ENCODE data around the gene CLEC2D.
"Not testable (repeated sequence)": the region's sequence is repeated elsewhere in the genome, so short reads cannot be mapped to it uniquely, and the experiment has no call there.

The CLEC2D gene

DNA sequence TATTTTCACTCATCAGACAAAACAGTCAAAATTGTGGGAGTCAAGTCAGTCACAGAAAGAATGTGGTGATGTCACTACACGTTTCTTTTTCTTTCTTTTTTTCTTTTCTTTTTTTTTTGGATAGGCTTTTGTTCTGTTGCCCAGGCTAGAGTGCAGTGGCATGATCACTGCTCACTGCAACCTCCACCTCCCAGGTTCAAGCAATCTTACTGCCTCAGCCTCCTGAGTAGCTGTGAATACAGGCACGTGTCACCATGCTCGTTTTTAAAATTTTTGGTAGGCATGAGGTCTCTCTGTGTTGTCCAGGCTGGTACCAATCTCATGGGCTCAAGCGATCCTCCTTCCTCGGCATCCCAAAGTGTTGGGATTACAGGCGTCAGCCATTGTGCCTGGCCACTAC, 61.1 kb downstream of the CLEC2D start:
- in situ Hi-C loops (cut with HindIII; ENCODE audit: low pct_unique_long_range_greater_than_20kb, low sequenced_read_pairs), result no loop called here
- TF ChIP-seq JUND (IDR thresholded peaks at IDR 0.05; ENCODE audit: low read depth), result no peak

DNA sequence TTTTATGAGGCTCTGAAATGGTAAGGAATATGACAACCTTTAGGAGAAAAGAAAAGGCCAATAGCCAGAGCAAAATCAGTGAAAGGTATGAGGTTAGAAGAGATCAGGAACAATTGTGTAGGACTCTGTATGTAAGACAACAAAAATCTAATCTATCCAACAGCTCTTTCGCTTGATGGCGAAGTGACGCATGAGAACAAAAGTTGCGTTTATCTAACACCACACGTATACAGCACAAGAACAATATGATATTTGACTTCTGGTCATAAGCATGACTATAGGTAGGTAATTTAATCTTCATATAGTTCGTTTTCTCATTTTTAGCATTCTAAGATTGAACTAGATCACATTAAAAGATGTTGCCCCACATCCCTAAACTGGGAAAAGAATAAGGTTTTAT, 61.9 kb downstream of the CLEC2D start:
- DNase-seq (ENCODE audit: low read depth in 1 of 2, low spot score in 1 of 2), result no peak
- in situ Hi-C loops (cut with HindIII; ENCODE audit: low pct_unique_long_range_greater_than_20kb, low sequenced_read_pairs), result no loop called here
- no peak for TF ChIP-seq JUND (IDR thresholded peaks at IDR 0.05; ENCODE audit: low read depth)

More for the DNA sequence above, 61.1 kb downstream of the CLEC2D start:
- DNase-seq (ENCODE audit: low read depth in 1 of 2, low spot score in 1 of 2), result no peak

DNA sequence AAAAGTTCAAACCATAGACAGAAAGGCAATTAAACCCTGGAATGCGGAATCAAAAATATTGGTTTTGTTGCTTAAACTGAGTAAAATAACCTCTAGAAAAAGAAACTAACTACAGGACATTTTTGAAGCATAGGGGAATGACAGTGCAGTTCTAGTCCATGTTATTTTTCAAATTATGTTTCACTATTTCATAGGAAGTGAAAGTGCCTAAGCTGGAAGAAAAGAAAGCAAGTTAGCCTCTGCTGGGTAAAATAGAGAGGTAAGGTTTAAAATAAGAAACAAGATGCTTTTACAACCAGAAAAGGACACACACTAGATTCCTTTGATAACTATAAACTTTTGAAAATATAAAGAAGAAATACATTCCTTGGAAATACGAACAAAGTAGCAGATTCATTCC, 62.3 kb downstream of the CLEC2D start:
- TF ChIP-seq JUND (IDR thresholded peaks at IDR 0.05; ENCODE audit: low read depth), result no peak
- in situ Hi-C loops (cut with HindIII; ENCODE audit: low pct_unique_long_range_greater_than_20kb, low sequenced_read_pairs), result no loop called here
- DNase-seq (ENCODE audit: low read depth in 1 of 2, low spot score in 1 of 2), result no peak

DNA sequence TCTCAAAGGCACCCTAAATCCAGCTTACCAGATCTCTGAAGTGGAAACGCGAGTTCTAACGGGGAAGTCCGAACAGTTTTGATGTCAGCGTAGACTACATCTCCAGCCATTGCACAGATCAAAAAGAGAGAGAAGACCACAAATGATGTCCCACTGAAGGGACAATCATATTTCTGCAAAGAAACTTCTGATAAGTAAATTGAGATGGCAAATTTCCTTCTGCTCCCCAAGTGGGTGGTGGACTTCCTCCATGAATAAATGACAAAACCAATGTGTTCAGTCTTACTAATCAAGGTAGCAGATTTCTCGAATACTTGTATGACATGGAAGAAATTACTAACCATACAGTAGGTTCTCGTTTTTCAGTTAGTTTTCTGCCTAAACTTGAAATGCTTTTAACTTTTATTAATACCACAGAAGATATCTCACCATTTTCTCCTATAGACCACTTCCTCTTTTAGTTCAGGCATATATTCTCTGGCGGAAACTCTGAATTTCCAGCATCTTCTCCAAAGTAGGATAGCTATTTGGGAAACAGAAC, 63.5 kb downstream of the CLEC2D start, which contains the start of gene CLECL1:
TSS of gene CLECL1 (minus strand) at position 177 of the 541 bp plus-strand sequence.
- in situ Hi-C loops (cut with HindIII; ENCODE audit: low pct_unique_long_range_greater_than_20kb, low sequenced_read_pairs), result no loop called here

DNA sequence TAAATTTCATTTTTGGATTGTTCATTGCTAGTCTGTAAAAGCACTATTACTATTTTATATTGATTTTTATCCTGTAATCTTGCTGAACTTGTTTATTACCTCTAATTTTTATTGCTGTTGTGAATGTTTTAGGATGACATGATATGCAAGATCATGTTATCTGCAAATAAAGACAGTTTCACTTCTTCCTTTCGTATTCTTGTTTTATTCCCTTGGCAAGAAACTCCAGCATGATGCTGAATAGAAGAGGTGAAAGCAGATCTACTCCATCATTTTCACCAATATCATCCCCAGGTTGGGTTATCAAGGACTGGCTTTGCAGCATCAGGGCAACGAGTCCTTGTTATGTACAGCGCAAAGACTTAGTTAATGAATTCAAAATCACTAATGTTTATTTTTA, 66.1 kb downstream of the CLEC2D start:
- no peak for DNase-seq (ENCODE audit: low read depth in 1 of 2, low spot score in 1 of 2)
- TF ChIP-seq JUND (IDR thresholded peaks at IDR 0.05; ENCODE audit: low read depth), result no peak

More for the DNA sequence above, 63.5 kb downstream of the CLEC2D start, which contains the start of gene CLECL1:
- no peak for TF ChIP-seq JUND (IDR thresholded peaks at IDR 0.05; ENCODE audit: low read depth)
- DNase-seq (ENCODE audit: low read depth in 1 of 2, low spot score in 1 of 2), result no peak

DNA sequence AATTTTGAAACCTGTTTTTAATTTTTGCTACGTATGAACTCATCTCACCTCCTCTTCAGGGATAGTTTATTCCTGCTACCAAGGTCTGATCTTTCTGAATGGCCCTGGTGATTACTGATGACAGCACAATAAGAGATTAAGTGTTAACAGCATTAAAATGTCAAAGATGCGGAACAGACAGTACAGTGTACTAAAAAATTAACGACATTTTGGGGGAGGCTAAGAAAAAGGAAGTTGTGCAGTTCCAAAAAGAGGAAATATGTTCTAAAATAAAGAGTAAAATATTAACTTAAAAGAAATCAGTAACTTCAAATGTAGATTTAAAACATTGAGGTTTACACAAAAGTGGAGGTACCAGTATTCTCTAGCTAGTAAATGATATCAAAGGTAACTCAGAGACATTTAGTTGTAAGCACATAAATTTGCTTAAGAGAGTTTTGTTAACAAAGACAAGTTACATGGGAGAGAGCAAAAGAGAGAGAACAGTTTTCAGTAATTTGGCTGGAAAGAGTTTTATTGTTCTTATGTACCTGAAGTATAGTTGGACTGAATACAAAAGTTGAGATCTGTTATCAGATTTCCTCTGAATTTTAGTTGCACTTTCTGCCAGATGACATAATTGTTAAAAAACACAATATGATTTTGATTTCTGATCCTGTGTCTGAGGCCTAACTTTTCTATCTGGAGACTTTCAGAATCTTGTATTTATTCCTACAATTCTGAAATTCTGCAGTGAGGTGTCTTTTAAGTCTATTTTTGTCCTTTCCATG, 67.6 kb downstream of the CLEC2D start:
- in situ Hi-C loops (cut with HindIII; ENCODE audit: low pct_unique_long_range_greater_than_20kb, low sequenced_read_pairs), result no loop called here
- TF ChIP-seq JUND (IDR thresholded peaks at IDR 0.05; ENCODE audit: low read depth), result no peak
- no peak for DNase-seq (ENCODE audit: low read depth in 1 of 2, low spot score in 1 of 2)

More for the DNA sequence above, 66.1 kb downstream of the CLEC2D start:
- in situ Hi-C loops (cut with HindIII; ENCODE audit: low pct_unique_long_range_greater_than_20kb, low sequenced_read_pairs), result no loop called here

DNA sequence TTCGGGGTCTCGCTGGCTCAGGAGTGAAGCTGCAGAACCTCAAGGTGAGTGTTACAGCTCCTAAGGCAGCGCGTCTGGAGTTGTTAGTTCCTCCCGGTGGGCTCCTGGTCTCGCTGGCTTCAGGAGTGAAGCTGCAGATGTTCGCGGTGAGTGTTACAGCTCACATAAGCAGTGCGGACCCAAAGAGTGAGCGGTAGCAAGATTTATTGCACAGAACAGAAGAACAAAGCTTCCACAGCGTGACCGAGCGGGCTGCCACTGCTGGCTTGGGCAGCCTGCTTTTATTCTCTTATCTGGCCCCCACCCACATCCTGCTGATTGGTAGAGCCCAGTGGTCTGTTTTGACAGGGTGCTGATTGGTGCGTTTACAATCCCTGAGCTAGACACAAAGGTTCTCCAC, 69.4 kb downstream of the CLEC2D start:
- in situ Hi-C loops (cut with HindIII; ENCODE audit: low pct_unique_long_range_greater_than_20kb, low sequenced_read_pairs); DNase-seq (ENCODE audit: low read depth in 1 of 2, low spot score in 1 of 2): not testable (repeated sequence)

DNA sequence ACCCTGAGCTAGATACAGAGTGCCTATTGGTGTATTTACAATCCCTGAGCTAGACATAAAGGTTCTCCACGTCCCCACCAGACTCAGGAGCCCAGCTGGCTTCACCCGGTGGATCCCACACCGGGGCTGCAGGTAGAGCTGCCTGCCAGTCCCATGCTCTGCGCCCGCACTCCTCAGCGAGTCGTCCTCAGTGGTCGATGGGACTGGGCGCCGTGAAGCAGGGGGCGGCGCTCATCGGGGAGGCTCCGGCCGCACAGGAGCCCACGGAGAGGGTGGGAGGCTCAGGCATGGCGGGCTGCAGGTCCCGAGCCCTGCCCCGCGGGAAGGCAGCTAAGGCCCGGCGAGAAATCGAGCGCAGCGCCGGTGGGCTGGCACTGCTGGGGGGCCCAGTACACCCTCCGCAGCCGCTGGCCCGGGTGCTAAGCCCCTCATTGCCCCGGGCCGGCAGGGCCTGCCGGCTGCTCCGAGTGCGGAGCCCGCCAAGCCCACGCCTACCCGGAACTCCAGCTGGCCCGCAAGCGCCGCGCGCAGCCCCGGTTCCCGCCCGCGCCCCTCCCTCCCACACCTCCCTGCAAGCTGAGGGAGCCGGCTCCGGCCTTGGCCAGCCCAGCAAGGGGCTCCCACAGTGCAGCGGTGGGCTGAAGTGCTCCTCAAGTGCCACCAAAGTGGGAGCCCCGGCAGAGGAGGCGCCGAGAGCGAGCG, 70.0 kb downstream of the CLEC2D start:
- in situ Hi-C loops (cut with HindIII; ENCODE audit: low pct_unique_long_range_greater_than_20kb, low sequenced_read_pairs), result not testable (repeated sequence)

DNA sequence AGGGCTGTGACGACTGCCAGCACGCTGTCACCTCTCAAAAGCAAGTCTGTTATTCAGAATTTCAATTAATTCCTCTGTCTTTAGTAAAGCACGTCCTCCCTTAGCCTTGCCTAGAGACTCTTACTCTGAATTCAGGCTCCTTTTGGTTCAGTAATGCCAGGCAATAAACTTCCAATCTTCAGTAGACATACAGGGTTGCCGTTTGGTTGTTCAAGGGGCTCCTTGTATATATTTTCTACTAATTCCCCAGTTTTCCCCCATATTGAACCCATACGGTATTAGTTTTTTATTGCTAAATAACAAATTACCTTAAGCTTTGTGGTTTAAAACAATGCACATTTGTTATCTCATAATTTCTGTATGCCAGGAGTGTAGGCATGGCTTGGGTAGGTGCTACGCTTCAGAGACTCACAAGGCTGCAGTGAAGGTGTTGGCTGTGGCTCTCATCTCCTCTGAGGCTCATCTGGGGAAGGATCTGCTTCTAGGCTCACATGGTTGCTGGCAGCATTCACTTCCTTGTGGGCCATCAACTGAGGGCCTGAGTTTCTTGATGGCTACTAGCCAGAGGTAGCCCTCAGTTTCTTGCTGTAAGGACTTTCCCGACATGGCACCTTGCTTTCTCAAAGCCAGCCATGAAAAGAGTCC, 70.7 kb downstream of the CLEC2D start:
- in situ Hi-C loops (cut with HindIII; ENCODE audit: low pct_unique_long_range_greater_than_20kb, low sequenced_read_pairs), result no loop called here
- DNase-seq (ENCODE audit: low read depth in 1 of 2, low spot score in 1 of 2), result no peak
- TF ChIP-seq JUND (IDR thresholded peaks at IDR 0.05; ENCODE audit: low read depth), result no peak

More for the DNA sequence above, 70.0 kb downstream of the CLEC2D start:
- not testable (repeated sequence) for DNase-seq (ENCODE audit: low read depth in 1 of 2, low spot score in 1 of 2)

DNA sequence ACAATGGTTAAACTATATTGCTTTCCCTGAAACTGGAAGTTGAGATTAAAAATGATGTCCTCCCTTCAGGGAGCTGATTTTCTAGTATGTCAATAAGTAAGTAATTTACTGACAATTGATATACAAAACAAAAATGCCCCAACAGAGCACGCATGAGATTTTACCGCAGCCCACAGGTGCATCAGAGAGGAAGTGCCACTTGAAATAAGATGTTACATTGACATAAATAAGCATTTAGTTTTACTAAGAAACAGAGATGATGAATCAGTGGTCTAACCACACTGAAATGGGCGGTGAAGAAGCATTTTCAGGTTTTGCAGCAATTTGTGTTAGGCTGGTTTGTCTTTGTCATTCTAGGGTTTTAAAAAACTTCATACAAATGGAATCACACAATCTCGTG, 72.2 kb downstream of the CLEC2D start:
- no peak for TF ChIP-seq JUND (IDR thresholded peaks at IDR 0.05; ENCODE audit: low read depth)
- no peak for DNase-seq (ENCODE audit: low read depth in 1 of 2, low spot score in 1 of 2)
- in situ Hi-C loops (cut with HindIII; ENCODE audit: low pct_unique_long_range_greater_than_20kb, low sequenced_read_pairs), result no loop called here

DNA sequence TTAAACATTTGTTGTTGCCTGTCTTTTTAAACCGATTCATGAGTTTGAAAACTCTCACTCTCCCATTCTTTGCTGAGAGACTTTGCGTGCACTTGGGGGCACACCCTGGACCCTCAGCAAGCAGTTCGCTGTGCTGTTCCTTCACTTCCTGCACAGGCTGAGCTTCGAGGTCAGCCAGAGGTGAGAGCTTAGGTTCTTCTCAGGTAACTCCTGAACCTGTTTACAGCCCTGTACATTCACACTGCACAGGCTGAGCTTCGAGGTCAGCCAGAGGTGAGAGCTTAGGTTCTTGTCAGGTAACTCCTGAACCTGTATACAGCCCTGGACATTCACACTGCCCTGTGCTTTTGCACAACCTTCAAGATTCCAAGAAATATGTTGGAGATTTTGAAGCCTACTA, 73.1 kb downstream of the CLEC2D start:
- in situ Hi-C loops (cut with HindIII; ENCODE audit: low pct_unique_long_range_greater_than_20kb, low sequenced_read_pairs), result no loop called here
- peak in 1 of 2 experiments; percentile 33 for DNase-seq (ENCODE audit: low read depth in 1 of 2, low spot score in 1 of 2)
- TF ChIP-seq JUND (IDR thresholded peaks at IDR 0.05; ENCODE audit: low read depth), result no peak

DNA sequence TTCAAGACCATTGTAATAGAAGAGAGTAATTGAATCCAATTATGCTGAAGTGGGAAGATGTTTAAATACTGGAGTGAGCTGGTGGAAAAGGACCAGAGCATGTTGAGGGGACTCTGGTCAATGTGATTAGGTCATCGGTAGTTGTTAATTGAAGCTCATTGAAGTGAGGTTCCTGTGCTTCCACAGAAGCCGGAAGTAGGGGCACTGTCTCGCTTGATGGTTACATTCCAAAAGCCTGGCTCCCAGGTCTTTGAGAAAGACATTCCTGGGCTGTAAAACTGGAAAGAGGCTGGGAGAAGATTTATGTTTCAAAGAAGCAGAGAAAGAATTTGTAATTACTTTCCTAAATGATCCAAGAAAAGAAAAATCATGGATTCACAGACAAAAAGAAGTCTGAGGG, 75.7 kb downstream of the CLEC2D start:
- in situ Hi-C loops (cut with HindIII; ENCODE audit: low pct_unique_long_range_greater_than_20kb, low sequenced_read_pairs), result no loop called here
- TF ChIP-seq JUND (IDR thresholded peaks at IDR 0.05; ENCODE audit: low read depth), result no peak
- DNase-seq (ENCODE audit: low read depth in 1 of 2, low spot score in 1 of 2), result no peak
